Astrocyte of the cerebellum (primary cell): ENCODE results near the gene CCNI.

Experiments used
- DNase-seq: peaks from one replicate; pipeline ENCODE4 v3.0.0-alpha.2; 2011; ENCODE audit warnings: low read depth
- H3K4me3 ChIP-seq: 2 replicates; pipeline ENCODE4 v1.5.1; 2011; ENCODE audit warnings: mild to moderate bottlenecking, low read depth, low read length, moderate library complexity
- in situ Hi-C: cut with HindIII; loops from 2 replicates; pipeline ENCODE4 v1.10.0; 2017; ENCODE audit warnings: low sequenced_read_pairs
- TF ChIP-seq, protein P1 (sequence below): IDR thresholded peaks from 2 replicates; pipeline ENCODE4 v1.5.1; 2012; ENCODE audit warnings: low read length, low read depth, moderate library complexity, mild to moderate bottlenecking; ENCODE audit errors: missing control alignments

The CCNI gene

DNA sequence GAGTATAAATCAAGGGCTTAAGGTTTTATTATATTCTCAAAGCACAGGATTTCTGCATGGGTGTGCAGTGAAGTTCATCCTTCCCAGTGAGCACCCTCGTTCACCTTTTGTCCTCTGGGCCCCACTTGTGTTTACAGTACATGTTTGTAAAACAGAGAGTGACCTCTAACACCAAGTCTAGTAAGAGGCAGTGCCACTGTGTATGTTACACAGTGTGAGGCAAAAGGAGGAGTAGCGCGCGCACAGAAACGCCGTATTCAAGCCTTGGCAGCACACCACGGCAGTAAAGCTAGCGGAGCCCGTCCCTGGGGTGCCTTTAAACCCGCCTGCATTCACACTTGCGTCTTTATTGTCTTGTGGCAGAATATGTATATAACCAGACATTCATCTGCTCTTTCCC, 51.9 kb downstream of the CCNI start:
- H3K4me3 ChIP-seq, result no peak overlapping the region
- DNase-seq, result no peak
- in situ Hi-C loops, result no loop called here
- TF ChIP-seq, protein P1, sequence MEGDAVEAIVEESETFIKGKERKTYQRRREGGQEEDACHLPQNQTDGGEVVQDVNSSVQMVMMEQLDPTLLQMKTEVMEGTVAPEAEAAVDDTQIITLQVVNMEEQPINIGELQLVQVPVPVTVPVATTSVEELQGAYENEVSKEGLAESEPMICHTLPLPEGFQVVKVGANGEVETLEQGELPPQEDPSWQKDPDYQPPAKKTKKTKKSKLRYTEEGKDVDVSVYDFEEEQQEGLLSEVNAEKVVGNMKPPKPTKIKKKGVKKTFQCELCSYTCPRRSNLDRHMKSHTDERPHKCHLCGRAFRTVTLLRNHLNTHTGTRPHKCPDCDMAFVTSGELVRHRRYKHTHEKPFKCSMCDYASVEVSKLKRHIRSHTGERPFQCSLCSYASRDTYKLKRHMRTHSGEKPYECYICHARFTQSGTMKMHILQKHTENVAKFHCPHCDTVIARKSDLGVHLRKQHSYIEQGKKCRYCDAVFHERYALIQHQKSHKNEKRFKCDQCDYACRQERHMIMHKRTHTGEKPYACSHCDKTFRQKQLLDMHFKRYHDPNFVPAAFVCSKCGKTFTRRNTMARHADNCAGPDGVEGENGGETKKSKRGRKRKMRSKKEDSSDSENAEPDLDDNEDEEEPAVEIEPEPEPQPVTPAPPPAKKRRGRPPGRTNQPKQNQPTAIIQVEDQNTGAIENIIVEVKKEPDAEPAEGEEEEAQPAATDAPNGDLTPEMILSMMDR, result no peak

DNA sequence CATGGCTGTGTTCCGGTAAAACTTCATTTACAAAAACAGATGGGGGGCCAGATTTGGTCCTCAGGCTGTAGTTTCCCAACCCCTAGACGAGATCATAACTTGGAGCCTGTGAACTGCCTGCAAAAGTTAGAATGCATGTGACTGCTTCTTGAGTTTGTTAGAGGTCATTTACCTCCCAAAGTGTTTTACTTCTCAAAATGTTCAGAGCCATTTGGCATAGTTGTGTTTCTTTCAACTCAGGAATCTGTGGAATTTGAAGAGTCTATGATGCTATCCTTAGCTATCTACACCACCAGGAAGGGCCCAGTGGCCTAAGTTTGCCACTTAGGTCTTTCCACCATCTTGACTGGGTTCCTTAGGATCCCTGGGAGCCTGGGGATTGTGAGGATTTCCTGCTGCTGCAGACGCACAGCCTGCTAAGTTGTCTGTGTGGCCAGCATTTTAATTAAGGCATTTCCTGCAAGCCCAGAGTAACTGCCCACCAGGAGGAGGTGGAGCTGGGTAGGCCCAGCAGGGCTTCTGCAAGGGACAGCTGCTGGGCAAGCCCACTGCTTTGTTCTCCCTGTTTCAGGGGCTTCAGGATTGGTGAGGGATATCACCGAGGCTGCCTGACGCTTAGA, 53.1 kb downstream of the CCNI start:
- DNase-seq, result peak; percentile 65
- TF ChIP-seq, protein P1, result peak; percentile 7
- no peak overlapping the region for H3K4me3 ChIP-seq
- in situ Hi-C loops, result no loop called here

DNA sequence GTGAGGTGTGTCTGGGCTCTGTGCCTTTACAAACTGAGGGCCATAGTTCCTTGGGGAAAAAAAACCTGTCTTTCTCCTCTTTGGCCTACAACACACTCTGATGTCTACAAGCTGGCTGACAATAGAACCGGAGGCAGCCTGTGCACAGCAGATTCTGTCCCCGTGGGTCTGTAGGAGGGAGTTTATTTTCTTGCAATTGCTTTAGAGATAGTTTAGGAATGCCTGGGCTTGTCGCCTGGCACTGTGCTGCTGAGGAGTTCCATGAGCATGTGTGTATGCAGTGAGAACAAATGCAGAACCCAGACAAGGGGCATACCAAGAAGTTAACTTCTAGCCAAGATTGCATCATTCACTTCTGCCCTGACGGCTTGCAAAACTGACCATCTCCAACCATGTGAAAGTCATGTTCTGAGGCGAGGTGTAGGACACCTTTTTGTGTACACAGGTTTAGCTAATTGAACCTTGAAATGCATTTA, 54.1 kb downstream of the CCNI start:
- in situ Hi-C loops, result no loop called here
- H3K4me3 ChIP-seq, result no peak overlapping the region
- no peak for DNase-seq
- TF ChIP-seq, protein P1, result no peak

DNA sequence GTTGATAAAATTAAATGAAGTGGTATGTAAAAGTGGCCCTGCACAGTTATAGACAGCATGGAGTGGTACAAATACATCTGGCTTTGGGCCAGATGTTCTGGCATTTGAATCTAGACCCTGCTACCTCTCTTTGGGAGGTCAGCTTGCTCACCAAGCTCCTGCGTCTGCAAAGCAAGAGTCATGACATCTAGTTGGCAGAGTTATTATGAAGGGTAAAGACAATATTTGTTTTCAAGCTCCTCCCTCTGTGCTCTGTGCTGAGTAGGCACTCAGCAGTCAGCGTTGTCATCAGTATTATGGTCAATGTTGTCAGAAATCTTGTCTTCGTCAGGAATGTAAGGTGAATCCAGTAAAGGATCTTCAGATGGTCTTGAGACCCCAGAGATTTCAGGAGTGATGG, 55.8 kb downstream of the CCNI start:
- H3K4me3 ChIP-seq, result no peak overlapping the region
- no peak for DNase-seq
- TF ChIP-seq, protein P1, result no peak
- in situ Hi-C loops, result no loop called here

DNA sequence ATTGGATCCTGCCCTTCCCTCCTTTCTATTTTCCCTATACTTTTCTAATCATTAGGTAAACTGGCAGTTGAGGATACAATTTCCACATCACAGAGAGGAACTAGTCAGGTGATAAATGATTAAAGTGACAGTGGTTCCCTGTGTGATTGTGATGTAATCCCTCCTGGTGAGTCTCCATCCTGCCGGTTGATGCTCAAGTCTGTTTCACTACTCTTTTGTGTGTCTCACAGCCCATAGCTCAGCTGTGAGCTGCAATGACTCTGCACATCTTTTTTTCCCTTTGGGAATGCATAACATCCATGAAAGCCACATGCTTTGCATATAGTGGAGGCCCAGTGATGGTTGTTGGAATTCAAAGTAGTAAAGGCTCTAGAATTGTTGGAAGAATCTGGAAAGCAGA, 60.4 kb downstream of the CCNI start:
- TF ChIP-seq, protein P1, result no peak
- in situ Hi-C loops, result no loop called here
- no peak overlapping the region for H3K4me3 ChIP-seq
- peak; percentile 85 for DNase-seq

DNA sequence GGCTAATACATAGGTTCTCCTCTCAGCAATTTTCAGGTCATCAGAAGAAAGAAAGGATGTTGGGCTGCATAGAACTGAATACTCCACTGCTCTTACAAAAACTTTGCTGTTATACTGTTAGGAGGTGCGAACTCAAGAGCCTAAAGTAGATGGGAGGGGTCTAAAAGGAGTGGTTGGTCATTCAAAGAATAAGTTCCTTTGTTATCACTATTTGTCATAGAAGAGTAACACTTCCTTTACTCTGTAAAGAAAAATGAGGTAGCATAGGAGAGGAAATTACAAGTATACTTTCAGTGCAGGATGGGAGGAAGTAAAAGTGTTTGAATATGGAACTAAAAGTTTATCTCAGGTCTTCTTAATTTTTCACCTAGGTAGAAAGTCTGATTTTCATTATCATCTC, 61.5 kb downstream of the CCNI start:
- in situ Hi-C loops, result no loop called here
- no peak for DNase-seq
- TF ChIP-seq, protein P1, result no peak
- no peak overlapping the region for H3K4me3 ChIP-seq
